ENCODE measurements around the gene SLC7A9.

Gene SLC7A9

GRCh38 chr19:32828643-32829344 lies 40.8 kb downstream of the SLC7A9 start:
- DNase-seq = no peak

- no peak for DNase-seq
Measured at GRCh38 chr19:32828139-32828538, 41.4 kb downstream of the SLC7A9 start.

- DNase-seq = no peak
Measured at GRCh38 chr19:32824916-32825608, 44.5 kb downstream of the SLC7A9 start.

GRCh38 chr19:32824191-32824751 lies 45.3 kb downstream of the SLC7A9 start:
- DNase-seq = no peak

- no peak for DNase-seq
Measured at GRCh38 chr19:32823747-32824102, 45.8 kb downstream of the SLC7A9 start.

GRCh38 chr19:32822916-32823746 lies 46.4 kb downstream of the SLC7A9 start:
- no peak for DNase-seq

GRCh38 chr19:32819419-32820400 lies 49.9 kb downstream of the SLC7A9 start:
- DNase-seq = peak in 30 of 56 donors; percentile 2 to 67 (median 32)

GRCh38 chr19:32818536-32818935 lies 51.0 kb downstream of the SLC7A9 start:
- DNase-seq = no peak

- DNase-seq = no peak
Measured at GRCh38 chr19:32817569-32818476, 51.7 kb downstream of the SLC7A9 start.

GRCh38 chr19:32816555-32817099 lies 52.9 kb downstream of the SLC7A9 start:
- DNase-seq = no peak

GRCh38 chr19:32814624-32815023 lies 54.9 kb downstream of the SLC7A9 start:
- no peak for DNase-seq

GRCh38 chr19:32813862-32814425 lies 55.6 kb downstream of the SLC7A9 start:
- peak in 42 of 56 donors; percentile 2 to 76 (median 35) for DNase-seq

GRCh38 chr19:32812571-32812970 lies 57.0 kb downstream of the SLC7A9 start:
- no peak for DNase-seq

- DNase-seq = no peak
Measured at GRCh38 chr19:32812036-32812435, 57.5 kb downstream of the SLC7A9 start.

GRCh38 chr19:32811151-32811550 lies 58.4 kb downstream of the SLC7A9 start:
- DNase-seq = no peak

- no peak for DNase-seq
Measured at GRCh38 chr19:32810452-32810851, 59.1 kb downstream of the SLC7A9 start.

GRCh38 chr19:32809754-32810153 lies 59.8 kb downstream of the SLC7A9 start:
- no peak for DNase-seq

GRCh38 chr19:32809254-32809653 lies 60.3 kb downstream of the SLC7A9 start:
- DNase-seq = no peak

GRCh38 chr19:32808236-32808635 lies 61.3 kb downstream of the SLC7A9 start:
- DNase-seq = no peak
